ENCODE results near the gene FNDC3A.

FNDC3A gene

DNA sequence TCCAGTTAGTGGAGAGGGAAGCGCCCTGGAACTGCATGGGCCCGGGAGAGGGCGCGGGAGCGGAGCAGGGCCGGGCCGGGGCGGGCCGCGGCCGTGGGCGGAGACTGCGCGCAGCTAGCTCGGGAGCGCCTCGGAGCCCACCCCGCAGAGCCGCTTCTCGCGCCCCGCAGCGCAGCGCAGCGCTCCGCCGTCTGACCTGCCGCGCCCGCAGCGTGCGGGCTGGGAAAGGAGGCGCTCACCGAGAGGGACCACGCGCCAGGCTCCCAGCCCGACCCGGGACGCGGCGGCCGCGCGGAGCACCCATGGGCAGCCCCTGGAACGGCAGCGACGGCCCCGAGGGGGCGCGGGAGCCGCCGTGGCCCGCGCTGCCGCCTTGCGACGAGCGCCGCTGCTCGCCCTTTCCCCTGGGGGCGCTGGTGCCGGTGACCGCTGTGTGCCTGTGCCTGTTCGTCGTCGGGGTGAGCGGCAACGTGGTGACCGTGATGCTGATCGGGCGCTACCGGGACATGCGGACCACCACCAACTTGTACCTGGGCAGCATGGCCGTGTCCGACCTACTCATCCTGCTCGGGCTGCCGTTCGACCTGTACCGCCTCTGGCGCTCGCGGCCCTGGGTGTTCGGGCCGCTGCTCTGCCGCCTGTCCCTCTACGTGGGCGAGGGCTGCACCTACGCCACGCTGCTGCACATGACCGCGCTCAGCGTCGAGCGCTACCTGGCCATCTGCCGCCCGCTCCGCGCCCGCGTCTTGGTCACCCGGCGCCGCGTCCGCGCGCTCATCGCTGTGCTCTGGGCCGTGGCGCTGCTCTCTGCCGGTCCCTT lies 244.5 kb downstream of the FNDC3A start, which contains the start of gene MLNR:
TSS of gene MLNR (plus strand) at position 303 of the 820 bp plus-strand sequence. CDS start at position 303, 0 bp downstream.
- no peaks in the 10 kb centered on the region for H3K36me3 ChIP-seq (ENCODE audit: insufficient read depth)
- TF ChIP-seq, protein P1, sequence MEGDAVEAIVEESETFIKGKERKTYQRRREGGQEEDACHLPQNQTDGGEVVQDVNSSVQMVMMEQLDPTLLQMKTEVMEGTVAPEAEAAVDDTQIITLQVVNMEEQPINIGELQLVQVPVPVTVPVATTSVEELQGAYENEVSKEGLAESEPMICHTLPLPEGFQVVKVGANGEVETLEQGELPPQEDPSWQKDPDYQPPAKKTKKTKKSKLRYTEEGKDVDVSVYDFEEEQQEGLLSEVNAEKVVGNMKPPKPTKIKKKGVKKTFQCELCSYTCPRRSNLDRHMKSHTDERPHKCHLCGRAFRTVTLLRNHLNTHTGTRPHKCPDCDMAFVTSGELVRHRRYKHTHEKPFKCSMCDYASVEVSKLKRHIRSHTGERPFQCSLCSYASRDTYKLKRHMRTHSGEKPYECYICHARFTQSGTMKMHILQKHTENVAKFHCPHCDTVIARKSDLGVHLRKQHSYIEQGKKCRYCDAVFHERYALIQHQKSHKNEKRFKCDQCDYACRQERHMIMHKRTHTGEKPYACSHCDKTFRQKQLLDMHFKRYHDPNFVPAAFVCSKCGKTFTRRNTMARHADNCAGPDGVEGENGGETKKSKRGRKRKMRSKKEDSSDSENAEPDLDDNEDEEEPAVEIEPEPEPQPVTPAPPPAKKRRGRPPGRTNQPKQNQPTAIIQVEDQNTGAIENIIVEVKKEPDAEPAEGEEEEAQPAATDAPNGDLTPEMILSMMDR (conservative IDR thresholded peaks at IDR 0.05; ENCODE audit: low read depth, low read length) = no peak
- H2AFZ ChIP-seq (ENCODE audit: low read depth) = no peak within 1 kb of the TSS
- no peak within 1 kb of the TSS for H3K9ac ChIP-seq
- no peaks in the 10 kb centered on the region for H3K79me2 ChIP-seq (ENCODE audit: insufficient read depth, low read depth)
- H3K4me1 ChIP-seq (ENCODE audit: low read depth, poor library complexity, severe bottlenecking) = no peaks in the 10 kb centered on the region
- H3K27ac ChIP-seq = no peak within 1 kb of the TSS
- H3K27me3 ChIP-seq (ENCODE audit: insufficient read depth, low read depth) = no peaks in the 10 kb centered on the region
- H4K20me1 ChIP-seq (ENCODE audit: insufficient read depth) = no peaks in the 10 kb centered on the region
- no peak within 1 kb of the TSS for H3K4me2 ChIP-seq
- H3K4me3 ChIP-seq (IDR thresholded peaks at IDR 0.05; ENCODE audit: insufficient read depth, low read depth, low read length) = no peak within 1 kb of the TSS

DNA sequence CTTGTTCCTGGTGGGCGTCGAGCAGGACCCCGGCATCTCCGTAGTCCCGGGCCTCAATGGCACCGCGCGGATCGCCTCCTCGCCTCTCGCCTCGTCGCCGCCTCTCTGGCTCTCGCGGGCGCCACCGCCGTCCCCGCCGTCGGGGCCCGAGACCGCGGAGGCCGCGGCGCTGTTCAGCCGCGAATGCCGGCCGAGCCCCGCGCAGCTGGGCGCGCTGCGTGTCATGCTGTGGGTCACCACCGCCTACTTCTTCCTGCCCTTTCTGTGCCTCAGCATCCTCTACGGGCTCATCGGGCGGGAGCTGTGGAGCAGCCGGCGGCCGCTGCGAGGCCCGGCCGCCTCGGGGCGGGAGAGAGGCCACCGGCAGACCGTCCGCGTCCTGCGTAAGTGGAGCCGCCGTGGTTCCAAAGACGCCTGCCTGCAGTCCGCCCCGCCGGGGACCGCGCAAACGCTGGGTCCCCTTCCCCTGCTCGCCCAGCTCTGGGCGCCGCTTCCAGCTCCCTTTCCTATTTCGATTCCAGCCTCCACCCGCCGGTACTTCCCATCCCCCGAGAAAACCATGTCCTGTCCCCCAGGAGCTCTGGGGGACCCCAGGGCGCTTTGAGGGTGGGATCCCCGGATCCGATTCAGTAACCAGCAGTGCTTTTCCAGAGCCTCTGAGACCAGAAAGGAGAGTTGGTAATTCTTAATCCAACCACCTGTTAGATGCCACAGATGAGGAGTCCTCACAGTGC lies 245.3 kb downstream of the FNDC3A start:
- Histone ChIP-seq H3K36me3 (ENCODE audit: insufficient read depth) (no peaks in the 10 kb centered on the region), H3K27ac (no peak overlapping the region), H3K4me3 (IDR thresholded peaks at IDR 0.05; ENCODE audit: insufficient read depth, low read depth, low read length) (no peak overlapping the region), H3K79me2 (ENCODE audit: insufficient read depth, low read depth) (no peaks in the 10 kb centered on the region), H3K4me2 (no peak overlapping the region), H4K20me1 (ENCODE audit: insufficient read depth) (no peaks in the 10 kb centered on the region), H3K9ac (no peak overlapping the region), H2AFZ (ENCODE audit: low read depth) (no peak overlapping the region), H3K27me3 (ENCODE audit: insufficient read depth, low read depth) (no peaks in the 10 kb centered on the region), H3K4me1 (ENCODE audit: low read depth, poor library complexity, severe bottlenecking) (no peaks in the 10 kb centered on the region)
- TF ChIP-seq, protein P1 (conservative IDR thresholded peaks at IDR 0.05; ENCODE audit: low read depth, low read length) = no peak

DNA sequence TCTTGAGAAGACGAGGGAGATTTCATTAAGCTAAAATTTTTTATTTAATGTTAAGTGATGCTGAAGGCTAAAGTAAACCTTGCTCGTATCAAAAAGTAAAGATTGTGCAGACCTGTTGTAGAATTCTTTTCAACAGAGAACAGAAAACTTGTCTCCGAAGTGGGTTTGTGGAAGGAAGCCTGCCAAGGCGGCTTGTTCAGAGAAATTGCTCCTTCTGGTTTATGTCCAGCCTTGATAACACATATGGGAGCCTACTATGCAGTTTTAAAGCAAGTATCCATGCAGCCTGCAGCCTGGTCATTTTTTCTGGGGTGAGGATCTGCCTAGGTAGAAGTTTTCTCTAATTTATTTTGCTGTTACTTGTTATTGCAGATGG lies 245.9 kb downstream of the FNDC3A start:
- Histone ChIP-seq H3K4me2 (no peak overlapping the region), H3K4me1 (ENCODE audit: low read depth, poor library complexity, severe bottlenecking) (no peaks in the 10 kb centered on the region), H3K36me3 (ENCODE audit: insufficient read depth) (no peaks in the 10 kb centered on the region), H3K4me3 (IDR thresholded peaks at IDR 0.05; ENCODE audit: insufficient read depth, low read depth, low read length) (no peak overlapping the region), H3K79me2 (ENCODE audit: insufficient read depth, low read depth) (no peaks in the 10 kb centered on the region), H3K9ac (no peak overlapping the region), H3K27ac (no peak overlapping the region), H3K27me3 (ENCODE audit: insufficient read depth, low read depth) (no peaks in the 10 kb centered on the region), H2AFZ (ENCODE audit: low read depth) (no peak overlapping the region), H4K20me1 (ENCODE audit: insufficient read depth) (no peaks in the 10 kb centered on the region)
- TF ChIP-seq, protein P1 (conservative IDR thresholded peaks at IDR 0.05; ENCODE audit: low read depth, low read length) = no peak

DNA sequence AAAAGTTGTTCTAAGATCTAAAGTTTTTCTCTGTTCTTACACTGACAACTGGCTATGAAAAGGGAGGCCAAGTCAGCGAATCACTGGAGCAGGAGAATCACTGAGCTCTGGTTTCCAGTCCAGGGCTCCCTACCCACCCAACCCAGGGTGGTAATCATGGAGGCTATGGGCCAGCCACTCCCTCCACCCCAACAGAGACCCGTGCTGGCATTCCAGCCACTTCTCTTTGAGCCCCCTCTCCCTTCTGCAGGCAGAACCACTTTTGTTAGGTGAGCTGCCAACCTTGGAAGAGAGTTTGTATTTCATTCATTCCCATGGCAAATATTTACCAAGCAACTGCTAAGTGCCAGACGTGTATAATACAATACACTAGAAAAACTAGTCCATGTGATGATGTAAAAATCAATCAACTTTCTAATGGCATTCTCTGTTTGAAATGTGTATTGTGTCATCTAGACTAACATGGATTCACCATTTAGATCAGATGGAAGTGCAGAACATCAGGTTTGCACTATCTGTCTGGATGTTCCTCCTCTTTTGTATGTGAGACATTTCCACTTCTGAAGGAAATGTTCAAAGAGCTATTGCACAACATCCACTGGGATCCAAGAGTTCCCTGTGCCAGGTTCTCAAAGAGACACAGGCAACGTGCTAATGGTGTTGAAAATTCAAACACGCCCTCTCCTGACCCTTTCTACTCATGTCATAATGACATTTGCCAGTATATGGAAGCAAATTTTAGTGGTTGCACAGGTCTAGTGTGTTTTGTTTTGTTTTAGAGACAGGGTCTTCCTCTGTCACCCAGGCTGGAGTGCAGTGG lies 249.7 kb downstream of the FNDC3A start:
- Histone ChIP-seq H3K36me3 (ENCODE audit: insufficient read depth) (no peaks in the 10 kb centered on the region), H3K27ac (no peak overlapping the region), H3K4me2 (no peak overlapping the region), H4K20me1 (ENCODE audit: insufficient read depth) (no peaks in the 10 kb centered on the region), H3K4me1 (ENCODE audit: low read depth, poor library complexity, severe bottlenecking) (no peaks in the 10 kb centered on the region), H3K79me2 (ENCODE audit: insufficient read depth, low read depth) (no peaks in the 10 kb centered on the region), H3K4me3 (IDR thresholded peaks at IDR 0.05; ENCODE audit: insufficient read depth, low read depth, low read length) (no peak overlapping the region), H3K9ac (no peak overlapping the region), H2AFZ (ENCODE audit: low read depth) (no peak overlapping the region), H3K27me3 (ENCODE audit: insufficient read depth, low read depth) (no peaks in the 10 kb centered on the region)
- TF ChIP-seq, protein P1 (conservative IDR thresholded peaks at IDR 0.05; ENCODE audit: low read depth, low read length) = no peak

Measured in KMS-11 (cell line).